AG04450 (cell line): Measurements from ENCODE around the gene PHC2. TPM values are rescaled to one million over a fixed set of nuclear protein-coding genes. Genes with fewer than 3 reads are reported as not detected.

Source experiments
- CTCF ChIA-PET: fragments of 300-600, 350-600 bp; formaldehyde crosslinking; extraction: SDS; loops from one replicate; lab custom pipeline; 2022; ENCODE audit warnings: antibody characterized with exemption, inconsistent platforms; lab: Charles Lee
- POLR2A ChIA-PET: fragments of 350-600 bp; formaldehyde crosslinking; extraction: SDS; loops from one replicate; lab custom pipeline; 2021; ENCODE audit warnings: antibody characterized with exemption, inconsistent platforms; lab: Yijun Ruan, JAX
- DNase-seq: peaks from one replicate; pipeline ENCODE4 v3.0.0-alpha.2; 2011; ENCODE audit warnings: low read depth, low spot score
- H3K27ac ChIP-seq: one replicate; pipeline ENCODE4 v1.5.1; 2012; ENCODE audit warnings: low read depth, low read length, control low read depth
- H3K27me3 ChIP-seq: one replicate; pipeline ENCODE4 v1.6.0; 2012; ENCODE audit warnings: low read length; ENCODE audit not compliant: control insufficient read depth, insufficient read depth
- H3K4me3 ChIP-seq: 2 replicates; pipeline ENCODE4 v1.5.1; 2011; ENCODE audit warnings: mild to moderate bottlenecking, low read depth, low read length, control low read depth
- H3K9me3 ChIP-seq: 2 replicates; pipeline ENCODE4 v1.5.1; 2012; ENCODE audit warnings: low read length; ENCODE audit not compliant: control insufficient read depth, insufficient read depth
- polyA plus RNA-seq: library from polyadenylated mRNA; depleted of rRNA; stranded (reverse); fragments of >200 nt; gene quantifications from 2 replicates; pipeline ENCODE4 v1.2.3, GENCODE V29; 2011
- TF ChIP-seq, protein P1 (sequence below): IDR thresholded peaks from 2 replicates; pipeline ENCODE4 v1.5.1; 2011; ENCODE audit warnings: low read depth, low read length, control low read depth, inconsistent platforms

Gene PHC2
- polyA plus RNA-seq, 1 experiment: 47.1 TPM

DNA sequence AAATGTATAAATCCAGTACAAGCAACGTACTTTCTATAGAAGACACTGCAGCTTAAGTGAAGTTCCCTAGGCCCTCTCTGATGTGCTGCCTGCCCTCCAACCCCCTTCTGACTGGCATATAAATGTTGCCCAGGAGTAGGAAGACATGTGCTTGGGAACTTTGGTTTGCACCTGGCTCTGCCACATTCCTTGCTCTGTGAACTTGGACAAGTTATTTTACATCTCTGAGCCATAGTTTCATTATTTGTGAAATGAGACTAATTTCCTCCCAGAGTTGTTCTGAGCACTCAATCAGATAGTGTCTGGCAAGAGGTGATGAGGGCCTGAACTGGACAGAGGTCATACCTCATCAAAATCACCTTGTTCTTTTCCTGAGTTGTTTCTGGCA lies 3.5 kb upstream of the PHC2 start:
- Histone ChIP-seq H3K4me3 (no peak overlapping the region), H3K27ac (no peak overlapping the region), H3K9me3 (no peaks in the 10 kb centered on the region), H3K27me3 (no peaks in the 10 kb centered on the region)
- no peak for DNase-seq
- TF ChIP-seq, protein P1, sequence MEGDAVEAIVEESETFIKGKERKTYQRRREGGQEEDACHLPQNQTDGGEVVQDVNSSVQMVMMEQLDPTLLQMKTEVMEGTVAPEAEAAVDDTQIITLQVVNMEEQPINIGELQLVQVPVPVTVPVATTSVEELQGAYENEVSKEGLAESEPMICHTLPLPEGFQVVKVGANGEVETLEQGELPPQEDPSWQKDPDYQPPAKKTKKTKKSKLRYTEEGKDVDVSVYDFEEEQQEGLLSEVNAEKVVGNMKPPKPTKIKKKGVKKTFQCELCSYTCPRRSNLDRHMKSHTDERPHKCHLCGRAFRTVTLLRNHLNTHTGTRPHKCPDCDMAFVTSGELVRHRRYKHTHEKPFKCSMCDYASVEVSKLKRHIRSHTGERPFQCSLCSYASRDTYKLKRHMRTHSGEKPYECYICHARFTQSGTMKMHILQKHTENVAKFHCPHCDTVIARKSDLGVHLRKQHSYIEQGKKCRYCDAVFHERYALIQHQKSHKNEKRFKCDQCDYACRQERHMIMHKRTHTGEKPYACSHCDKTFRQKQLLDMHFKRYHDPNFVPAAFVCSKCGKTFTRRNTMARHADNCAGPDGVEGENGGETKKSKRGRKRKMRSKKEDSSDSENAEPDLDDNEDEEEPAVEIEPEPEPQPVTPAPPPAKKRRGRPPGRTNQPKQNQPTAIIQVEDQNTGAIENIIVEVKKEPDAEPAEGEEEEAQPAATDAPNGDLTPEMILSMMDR: no peak
- ChIA-PET POLR2A (no interaction called here), CTCF (no interaction called here)

DNA sequence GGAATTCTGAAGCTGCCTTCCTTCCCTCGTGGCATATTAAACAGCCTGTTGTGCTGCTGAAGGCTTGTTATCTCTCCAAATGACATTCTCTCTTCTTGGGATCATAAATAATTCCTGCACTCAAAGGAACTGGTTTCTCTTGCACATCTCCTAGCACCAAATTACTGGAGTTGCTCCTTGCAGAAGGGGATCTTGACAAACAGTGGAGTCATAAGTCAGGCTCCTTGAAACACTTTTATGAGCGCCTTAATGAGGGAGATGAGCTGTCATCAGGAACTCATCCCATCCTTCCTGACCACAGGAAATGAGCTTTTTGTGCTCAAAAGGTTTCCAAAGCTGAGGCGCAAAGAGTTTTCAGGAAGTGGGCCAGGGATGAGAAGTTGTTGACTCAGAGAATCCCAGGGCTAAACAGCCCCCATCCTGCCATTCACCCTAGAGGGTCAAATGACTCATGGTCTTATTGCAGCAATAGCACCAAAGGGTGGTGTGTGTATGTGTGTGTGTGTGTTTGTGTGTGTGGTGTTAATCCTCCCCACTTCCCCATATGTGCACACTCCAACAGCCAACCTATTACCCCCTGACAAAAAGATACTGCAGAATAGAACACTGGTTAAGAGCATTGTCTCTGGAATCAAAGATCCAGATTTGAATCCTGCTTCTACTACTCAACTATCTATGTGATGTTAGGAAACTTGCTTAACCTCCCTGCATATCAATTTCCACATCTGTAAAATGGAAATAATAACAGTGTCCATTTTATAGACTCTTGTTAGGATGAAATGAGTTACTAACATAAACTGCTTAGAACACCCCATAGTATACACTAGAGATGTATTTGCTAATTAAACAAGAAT lies 2.8 kb upstream of the PHC2 start:
- ChIA-PET CTCF (interaction anchor here (0.6 to 2.9 kb wide), 5 partner anchors 25 to 138 kb away, joined by 3 to 18 read pairs (median 5); no protein-coding TSS in a partner anchor), POLR2A (interaction anchor here (0.8 to 1.0 kb wide), 3 partner anchors 43 to 91 kb away, joined by 3 to 5 read pairs (median 4); no protein-coding TSS in a partner anchor)
- Histone ChIP-seq H3K4me3 (no peak overlapping the region), H3K9me3 (no peaks in the 10 kb centered on the region), H3K27me3 (no peaks in the 10 kb centered on the region), H3K27ac (peak overlapping the region; percentile 67)
- DNase-seq: peak; percentile 91
- TF ChIP-seq, protein P1: no peak

DNA sequence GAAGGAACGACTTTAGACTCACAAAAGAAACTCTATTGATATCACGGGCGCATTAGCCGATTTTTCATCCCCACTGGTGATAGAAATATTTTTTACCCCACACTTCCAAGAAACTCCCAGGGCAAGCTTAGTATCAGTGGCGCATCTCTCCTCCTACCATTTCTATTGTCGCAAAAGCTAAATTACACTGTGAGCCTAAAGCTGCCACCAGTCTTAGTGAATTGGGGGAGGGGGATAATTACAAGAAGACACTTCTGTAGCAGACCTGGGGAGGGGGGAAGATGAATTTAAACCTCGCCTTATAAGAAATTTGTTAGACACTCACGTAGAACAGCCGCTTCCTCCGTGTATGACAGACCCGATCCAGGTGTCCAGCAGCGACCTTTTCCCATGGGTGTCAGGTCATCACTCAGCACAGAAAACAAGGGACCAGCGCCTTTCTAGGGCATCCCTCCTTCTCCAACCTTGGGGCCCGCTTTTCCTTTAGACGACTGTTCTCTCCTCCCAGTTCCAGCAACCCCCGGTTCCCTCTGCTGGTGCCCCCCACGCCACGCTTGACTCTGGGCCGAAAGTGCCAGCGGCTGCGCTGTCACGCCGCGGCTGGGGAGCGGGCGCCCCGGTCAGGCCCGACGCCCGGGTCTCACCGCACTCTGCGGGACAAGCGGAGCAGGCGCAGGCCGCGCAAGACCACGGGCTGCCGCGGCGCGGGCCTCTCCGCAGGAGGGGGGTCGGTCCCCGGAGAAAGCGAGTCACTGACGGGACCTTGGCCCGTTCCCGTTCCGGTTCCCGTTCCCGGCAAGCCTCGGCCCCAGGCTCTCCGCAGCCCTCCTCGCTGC lies 821 bp downstream of the PHC2 start:
- CTCF ChIA-PET: no interaction called here

DNA sequence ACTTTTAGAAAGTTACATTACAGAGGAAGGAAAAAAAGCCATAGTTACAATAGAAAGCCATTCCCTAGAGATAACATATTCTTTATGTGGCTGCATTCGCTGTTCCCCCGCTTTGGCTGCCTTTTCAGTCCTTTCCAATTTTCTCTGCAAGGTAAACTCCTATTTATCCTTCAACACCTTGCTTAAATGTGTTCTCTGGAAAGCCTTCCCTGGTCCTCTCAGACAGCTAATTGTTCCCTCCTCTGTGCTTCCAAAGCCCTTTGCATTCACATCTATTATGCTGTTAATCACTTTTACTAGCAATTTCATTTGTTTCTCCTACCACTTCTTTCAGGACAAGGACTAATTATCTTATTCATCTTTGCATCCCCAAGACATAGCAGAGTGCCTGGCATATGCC lies 1.6 kb downstream of the PHC2 start:
- Histone ChIP-seq H3K27ac (no peak overlapping the region), H3K4me3 (peak overlapping the region; percentile 71), H3K9me3 (no peaks in the 10 kb centered on the region), H3K27me3 (no peaks in the 10 kb centered on the region)
- no peak for DNase-seq
- CTCF ChIA-PET: interaction anchor here (1.2 kb wide), 1 partner anchor 42 kb away, joined by 4 read pairs; no protein-coding TSS in a partner anchor
- POLR2A ChIA-PET: interaction anchor here (0.6 kb wide), 1 partner anchor 343 kb away, joined by 7 read pairs; no protein-coding TSS in a partner anchor
- TF ChIP-seq, protein P1: no peak

More for the DNA sequence above, 821 bp downstream of the PHC2 start:
- Histone ChIP-seq H3K4me3 (peak overlapping the region; percentile 71), H3K27me3 (no peaks in the 10 kb centered on the region), H3K9me3 (no peaks in the 10 kb centered on the region), H3K27ac (no peak overlapping the region)
- TF ChIP-seq, protein P1: no peak
- DNase-seq: no peak
- POLR2A ChIA-PET: interaction anchor here (0.6 kb wide), 1 partner anchor 343 kb away, joined by 7 read pairs; no protein-coding TSS in a partner anchor
